ENCODE data around the gene ZNF558. TPM values are rescaled to one million over a fixed set of nuclear protein-coding genes. Genes with fewer than 3 reads are reported as not detected.

Gene ZNF558
- polyA plus RNA-seq, 1 experiment = 27.9 TPM

GRCh38 chr19:8866344-8866743 is 34.2 kb upstream of the ZNF558 start:
- H3K4me3 ChIP-seq (ENCODE audit: low read depth, low read length) = no peak overlapping the region
- CTCF ChIA-PET = no interaction called here
- no peak for TF ChIP-seq CTCF (IDR thresholded peaks at IDR 0.05; ENCODE audit: low read depth, low read length)
- POLR2A ChIA-PET = no interaction called here
- no peak for DNase-seq (ENCODE audit: low read depth, low spot score)
- peaks cover 35% of the 10 kb centered on the region for H3K9me3 ChIP-seq (ENCODE audit: control insufficient read depth, insufficient read depth, low read length)
- no peak overlapping the region for H3K27ac ChIP-seq (ENCODE audit: low read depth, low read length)
- H3K27me3 ChIP-seq (ENCODE audit: control insufficient read depth, insufficient read depth, low read length) = no peaks in the 10 kb centered on the region

- H3K27ac ChIP-seq (ENCODE audit: low read depth, low read length) = no peak overlapping the region
- H3K4me3 ChIP-seq (ENCODE audit: low read depth, low read length) = no peak overlapping the region
- CTCF ChIA-PET = no interaction called here
- TF ChIP-seq CTCF (IDR thresholded peaks at IDR 0.05; ENCODE audit: low read depth, low read length) = no peak
- H3K27me3 ChIP-seq (ENCODE audit: control insufficient read depth, insufficient read depth, low read length) = no peaks in the 10 kb centered on the region
- peaks cover 35% of the 10 kb centered on the region for H3K9me3 ChIP-seq (ENCODE audit: control insufficient read depth, insufficient read depth, low read length)
- no peak for DNase-seq (ENCODE audit: low read depth, low spot score)
- POLR2A ChIA-PET = no interaction called here
Observed at GRCh38 chr19:8858260-8858659, 26.2 kb upstream of the ZNF558 start.

GRCh38 chr19:8850488-8850887 is 18.4 kb upstream of the ZNF558 start:
- ChIA-PET POLR2A (no interaction called here), CTCF (no interaction called here)
- no peak overlapping the region for H3K27ac ChIP-seq (ENCODE audit: low read depth, low read length)
- H3K9me3 ChIP-seq (ENCODE audit: control insufficient read depth, insufficient read depth, low read length) = peaks cover 29% of the 10 kb centered on the region
- H3K4me3 ChIP-seq (ENCODE audit: low read depth, low read length) = no peak overlapping the region
- no peak for DNase-seq (ENCODE audit: low read depth, low spot score)
- no peak for TF ChIP-seq CTCF (IDR thresholded peaks at IDR 0.05; ENCODE audit: low read depth, low read length)
- no peaks in the 10 kb centered on the region for H3K27me3 ChIP-seq (ENCODE audit: control insufficient read depth, insufficient read depth, low read length)

GRCh38 chr19:8849232-8849631 is 17.1 kb upstream of the ZNF558 start:
- CTCF ChIA-PET = no interaction called here
- Histone ChIP-seq H3K27me3 (ENCODE audit: control insufficient read depth, insufficient read depth, low read length) (no peaks in the 10 kb centered on the region), H3K27ac (ENCODE audit: low read depth, low read length) (no peak overlapping the region), H3K4me3 (ENCODE audit: low read depth, low read length) (no peak overlapping the region), H3K9me3 (ENCODE audit: control insufficient read depth, insufficient read depth, low read length) (peaks cover 24% of the 10 kb centered on the region)
- no peak for DNase-seq (ENCODE audit: low read depth, low spot score)
- POLR2A ChIA-PET = no interaction called here
- TF ChIP-seq CTCF (IDR thresholded peaks at IDR 0.05; ENCODE audit: low read depth, low read length) = no peak

- no peak overlapping the region for H3K4me3 ChIP-seq (ENCODE audit: low read depth, low read length)
- H3K27me3 ChIP-seq (ENCODE audit: control insufficient read depth, insufficient read depth, low read length) = no peaks in the 10 kb centered on the region
- POLR2A ChIA-PET = no interaction called here
- H3K27ac ChIP-seq (ENCODE audit: low read depth, low read length) = no peak overlapping the region
- DNase-seq (ENCODE audit: low read depth, low spot score) = no peak
- CTCF ChIA-PET = no interaction called here
- peaks cover 24% of the 10 kb centered on the region for H3K9me3 ChIP-seq (ENCODE audit: control insufficient read depth, insufficient read depth, low read length)
- TF ChIP-seq CTCF (IDR thresholded peaks at IDR 0.05; ENCODE audit: low read depth, low read length) = no peak
Observed at GRCh38 chr19:8846819-8847218, 14.7 kb upstream of the ZNF558 start.
